OCI-LY1 (cell line): ENCODE data around the gene CYGB.
A peak's percentile ranks its signal among the peaks of the same experiment; 100 is the strongest.

Experiments
- H2AFZ ChIP-seq: fragments of 200-600 bp; sonication (generic), shearing (Covaris generic); 2 replicates; pipeline ENCODE4 v1.6.0; 2014; ENCODE audit warnings: antibody characterized with exemption, mild to moderate bottlenecking, low read length
- H3F3A ChIP-seq: fragments of 200-600 bp; sonication (generic), shearing (Covaris generic); 2 replicates; pipeline ENCODE4 v1.6.0; 2014; ENCODE audit warnings: mild to moderate bottlenecking, antibody characterized with exemption, low read length, moderate library complexity; ENCODE audit not compliant: insufficient read depth
- H3K27ac ChIP-seq: fragments of 200-600 bp; sonication (generic); 2 replicates; pipeline ENCODE4 v1.5.1; 2014; ENCODE audit warnings: low read length, mixed run types, mild to moderate bottlenecking, low read depth; ENCODE audit not compliant: poor library complexity, severe bottlenecking
- H3K27me3 ChIP-seq: fragments of 200-600 bp; sonication (generic); 2 replicates; pipeline ENCODE4 v1.6.0; 2014; ENCODE audit warnings: antibody characterized with exemption, mild to moderate bottlenecking, low read length, moderate library complexity; ENCODE audit not compliant: insufficient read depth
- H3K36me3 ChIP-seq: fragments of 200-600 bp; sonication (generic); 2 replicates; pipeline ENCODE4 v1.6.1; 2014; ENCODE audit warnings: mild to moderate bottlenecking, antibody characterized with exemption, low read length, moderate library complexity, mixed read lengths; ENCODE audit not compliant: insufficient read depth
- H3K4me1 ChIP-seq: fragments of 200-600 bp; sonication (generic); 2 replicates; pipeline ENCODE4 v1.5.1; 2014; ENCODE audit warnings: mild to moderate bottlenecking, low read length, moderate library complexity; ENCODE audit not compliant: insufficient read depth, severe bottlenecking
- H3K4me2 ChIP-seq: fragments of 200-600 bp; sonication (generic), shearing (Covaris generic); 2 replicates; pipeline ENCODE4 v1.6.1; 2014; ENCODE audit warnings: low read length
- H3K4me3 ChIP-seq: fragments of 200-600 bp; sonication (generic); 2 replicates; pipeline ENCODE4 v1.5.1; 2014; ENCODE audit warnings: low read length, low read depth, mild to moderate bottlenecking, mixed read lengths; ENCODE audit not compliant: poor library complexity, severe bottlenecking
- H3K79me2 ChIP-seq: fragments of 200-600 bp; shearing (Covaris generic); 2 replicates; pipeline ENCODE4 v1.6.1; 2016; ENCODE audit warnings: mixed run types, low read length, mixed read lengths; ENCODE audit not compliant: insufficient read depth
- H3K9ac ChIP-seq: fragments of 200-600 bp; sonication (generic), shearing (Covaris generic); 2 replicates; pipeline ENCODE4 v1.6.1; 2014; ENCODE audit warnings: mild to moderate bottlenecking, low read length, mixed read lengths
- H3K9me2 ChIP-seq: fragments of 200-600 bp; sonication (generic), shearing (Covaris generic); 2 replicates; pipeline ENCODE4 v1.6.1; 2014; ENCODE audit warnings: low read depth, mild to moderate bottlenecking, low read length, mixed read lengths
- H3K9me3 ChIP-seq: fragments of 200-600 bp; shearing (Covaris generic); 2 replicates; pipeline ENCODE4 v1.6.1; 2014; ENCODE audit warnings: low read length, mixed read lengths
- H4K20me1 ChIP-seq: fragments of 200-600 bp; sonication (generic), shearing (Covaris generic); 2 replicates; pipeline ENCODE4 v1.6.0; 2016; ENCODE audit warnings: mild to moderate bottlenecking, low read length; ENCODE audit not compliant: insufficient read depth
- EZH2 ChIP-seq: fragments of 200-600 bp; sonication (generic), shearing (Covaris generic); IDR thresholded peaks from 2 replicates; pipeline ENCODE4 v1.8.0; 2017; ENCODE audit warnings: borderline replicate concordance, mixed run types, mild to moderate bottlenecking, antibody characterized with exemption, low read length, moderate library complexity, mixed read lengths
- TF ChIP-seq, protein P1 (sequence below): fragments of 200-600 bp; sonication (generic), shearing (Covaris generic); IDR thresholded peaks from 2 replicates; pipeline ENCODE4 v1.5.1; 2017; ENCODE audit warnings: mild to moderate bottlenecking, antibody characterized with exemption, low read length, moderate library complexity, mixed read lengths

CYGB gene

DNA sequence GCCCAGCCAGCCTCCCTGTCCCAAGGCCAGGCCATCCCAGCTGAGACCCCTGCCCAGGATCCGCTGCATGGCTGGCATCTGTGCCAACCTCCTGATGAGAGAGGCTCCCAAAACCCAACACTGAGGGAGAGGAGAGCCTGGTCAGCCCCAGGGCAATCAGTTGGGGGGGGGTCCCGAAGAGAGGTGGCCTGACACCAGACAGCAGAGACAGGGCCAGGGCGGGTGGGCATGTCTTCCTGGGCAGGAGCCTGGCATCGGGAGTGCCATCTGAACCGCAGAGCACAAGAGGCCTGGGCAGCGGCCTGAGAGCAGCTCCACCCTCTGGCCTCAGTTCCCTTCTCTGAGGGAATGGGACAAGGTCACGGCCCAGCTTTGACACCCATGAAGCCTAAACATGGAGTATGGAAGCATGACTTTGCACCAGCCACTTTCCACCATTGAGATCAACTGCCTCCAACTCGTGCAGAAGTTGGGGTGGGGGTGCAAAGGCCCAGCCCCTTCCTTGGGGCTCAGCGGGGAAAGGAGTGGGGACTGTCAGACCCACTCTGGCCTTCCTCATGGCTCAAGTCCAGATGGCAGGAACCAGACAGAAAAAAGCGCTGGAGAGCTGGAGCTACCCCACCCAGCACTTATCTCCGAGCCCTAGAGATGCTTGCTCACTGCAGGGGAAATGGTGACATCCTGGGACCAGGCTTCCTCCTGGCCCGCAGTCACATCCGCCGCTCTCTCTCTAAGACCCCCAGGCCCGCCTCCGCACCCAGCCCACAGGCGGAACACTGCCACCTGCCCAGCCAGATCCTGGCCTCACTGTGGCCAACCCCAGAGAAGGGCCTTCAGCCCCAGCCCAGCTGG, 46.0 kb downstream of the CYGB start:
- Histone ChIP-seq H3K36me3 (no peaks in the 10 kb centered on the region), H4K20me1 (no peaks in the 10 kb centered on the region), H3K9ac (no peak overlapping the region), H3F3A (no peaks in the 10 kb centered on the region), H3K4me2 (no peak overlapping the region), H3K79me2 (no peaks in the 10 kb centered on the region), H3K4me1 (peaks cover 38% of the 10 kb centered on the region), H3K9me2 (no peaks in the 10 kb centered on the region), H3K9me3 (no peaks in the 10 kb centered on the region), H3K27ac (peak overlapping the region; percentile 42), H3K4me3 (no peak overlapping the region), H3K27me3 (no peaks in the 10 kb centered on the region), H2AFZ (no peak overlapping the region)
- no peak for TF ChIP-seq EZH2
- TF ChIP-seq, protein P1, sequence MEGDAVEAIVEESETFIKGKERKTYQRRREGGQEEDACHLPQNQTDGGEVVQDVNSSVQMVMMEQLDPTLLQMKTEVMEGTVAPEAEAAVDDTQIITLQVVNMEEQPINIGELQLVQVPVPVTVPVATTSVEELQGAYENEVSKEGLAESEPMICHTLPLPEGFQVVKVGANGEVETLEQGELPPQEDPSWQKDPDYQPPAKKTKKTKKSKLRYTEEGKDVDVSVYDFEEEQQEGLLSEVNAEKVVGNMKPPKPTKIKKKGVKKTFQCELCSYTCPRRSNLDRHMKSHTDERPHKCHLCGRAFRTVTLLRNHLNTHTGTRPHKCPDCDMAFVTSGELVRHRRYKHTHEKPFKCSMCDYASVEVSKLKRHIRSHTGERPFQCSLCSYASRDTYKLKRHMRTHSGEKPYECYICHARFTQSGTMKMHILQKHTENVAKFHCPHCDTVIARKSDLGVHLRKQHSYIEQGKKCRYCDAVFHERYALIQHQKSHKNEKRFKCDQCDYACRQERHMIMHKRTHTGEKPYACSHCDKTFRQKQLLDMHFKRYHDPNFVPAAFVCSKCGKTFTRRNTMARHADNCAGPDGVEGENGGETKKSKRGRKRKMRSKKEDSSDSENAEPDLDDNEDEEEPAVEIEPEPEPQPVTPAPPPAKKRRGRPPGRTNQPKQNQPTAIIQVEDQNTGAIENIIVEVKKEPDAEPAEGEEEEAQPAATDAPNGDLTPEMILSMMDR = no peak

- no peak overlapping the region for H3K4me3 ChIP-seq
- H3K4me1 ChIP-seq = peaks cover 45% of the 10 kb centered on the region
- no peaks in the 10 kb centered on the region for H3K9me3 ChIP-seq
- no peak overlapping the region for H2AFZ ChIP-seq
- no peaks in the 10 kb centered on the region for H3K79me2 ChIP-seq
- no peak overlapping the region for H3K27ac ChIP-seq
- H4K20me1 ChIP-seq = no peaks in the 10 kb centered on the region
- no peaks in the 10 kb centered on the region for H3K27me3 ChIP-seq
- no peaks in the 10 kb centered on the region for H3K36me3 ChIP-seq
- no peak overlapping the region for H3K9ac ChIP-seq
- H3K4me2 ChIP-seq = no peak overlapping the region
- no peak for TF ChIP-seq EZH2
- TF ChIP-seq, protein P1 = no peak
- H3F3A ChIP-seq = no peaks in the 10 kb centered on the region
- H3K9me2 ChIP-seq = no peaks in the 10 kb centered on the region
Observed at GRCh38 chr17:76490112-76490710, 47.3 kb downstream of the CYGB start.

DNA sequence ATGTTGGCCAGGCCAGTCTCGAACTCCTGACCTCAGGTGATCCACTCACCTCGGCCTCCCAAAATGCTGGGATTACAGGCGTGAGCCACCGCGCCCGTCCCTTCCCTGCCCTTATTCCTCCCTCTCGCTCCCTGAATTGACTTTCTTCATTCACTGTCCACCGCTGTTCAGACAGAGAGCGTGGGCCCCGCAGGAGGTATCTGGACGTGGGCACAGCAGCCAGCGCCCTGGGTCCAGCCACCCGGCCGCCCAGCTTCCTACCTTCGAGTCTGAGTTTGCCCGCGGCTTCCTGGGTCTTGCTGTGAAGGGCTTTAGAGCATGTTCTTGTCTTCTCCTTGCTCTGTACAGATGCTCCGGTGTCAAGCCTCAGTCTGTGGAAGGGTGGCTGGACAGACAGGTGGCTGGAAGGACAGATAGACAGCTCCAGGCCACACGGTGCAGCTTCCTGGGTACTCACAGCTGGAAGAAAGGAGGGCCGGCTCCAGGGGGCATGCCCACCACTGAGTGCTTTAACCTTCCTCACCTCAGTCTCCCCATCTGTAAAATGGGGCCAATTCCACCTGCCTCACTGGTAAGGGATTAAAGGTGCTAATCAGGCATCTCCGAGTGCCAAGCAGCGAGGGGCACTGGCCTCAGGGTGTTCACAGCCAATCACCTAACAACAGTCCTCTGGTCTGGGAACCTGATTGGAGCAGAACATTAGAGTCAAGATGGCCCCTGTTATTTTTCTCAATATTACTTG, 49.9 kb downstream of the CYGB start:
- Histone ChIP-seq H4K20me1 (no peaks in the 10 kb centered on the region), H3K4me1 (peaks cover 43% of the 10 kb centered on the region), H3K9ac (no peak overlapping the region), H3K36me3 (no peaks in the 10 kb centered on the region), H3K9me2 (no peaks in the 10 kb centered on the region), H3F3A (no peaks in the 10 kb centered on the region), H3K27me3 (no peaks in the 10 kb centered on the region), H3K27ac (no peak overlapping the region), H3K9me3 (no peaks in the 10 kb centered on the region), H2AFZ (no peak overlapping the region), H3K79me2 (no peaks in the 10 kb centered on the region), H3K4me3 (no peak overlapping the region), H3K4me2 (no peak overlapping the region)
- no peak for TF ChIP-seq EZH2
- TF ChIP-seq, protein P1 = no peak
